T-helper 22 cell (primary cell): ENCODE measurements around the gene CALCB.
A peak's percentile ranks its signal among the peaks of the same experiment; 100 is the strongest.

Source experiments
- DNase-seq: peaks from one replicate; pipeline ENCODE4 v3.0.0-alpha.2; 2020; ENCODE audit warnings: low read depth

The CALCB gene

DNA sequence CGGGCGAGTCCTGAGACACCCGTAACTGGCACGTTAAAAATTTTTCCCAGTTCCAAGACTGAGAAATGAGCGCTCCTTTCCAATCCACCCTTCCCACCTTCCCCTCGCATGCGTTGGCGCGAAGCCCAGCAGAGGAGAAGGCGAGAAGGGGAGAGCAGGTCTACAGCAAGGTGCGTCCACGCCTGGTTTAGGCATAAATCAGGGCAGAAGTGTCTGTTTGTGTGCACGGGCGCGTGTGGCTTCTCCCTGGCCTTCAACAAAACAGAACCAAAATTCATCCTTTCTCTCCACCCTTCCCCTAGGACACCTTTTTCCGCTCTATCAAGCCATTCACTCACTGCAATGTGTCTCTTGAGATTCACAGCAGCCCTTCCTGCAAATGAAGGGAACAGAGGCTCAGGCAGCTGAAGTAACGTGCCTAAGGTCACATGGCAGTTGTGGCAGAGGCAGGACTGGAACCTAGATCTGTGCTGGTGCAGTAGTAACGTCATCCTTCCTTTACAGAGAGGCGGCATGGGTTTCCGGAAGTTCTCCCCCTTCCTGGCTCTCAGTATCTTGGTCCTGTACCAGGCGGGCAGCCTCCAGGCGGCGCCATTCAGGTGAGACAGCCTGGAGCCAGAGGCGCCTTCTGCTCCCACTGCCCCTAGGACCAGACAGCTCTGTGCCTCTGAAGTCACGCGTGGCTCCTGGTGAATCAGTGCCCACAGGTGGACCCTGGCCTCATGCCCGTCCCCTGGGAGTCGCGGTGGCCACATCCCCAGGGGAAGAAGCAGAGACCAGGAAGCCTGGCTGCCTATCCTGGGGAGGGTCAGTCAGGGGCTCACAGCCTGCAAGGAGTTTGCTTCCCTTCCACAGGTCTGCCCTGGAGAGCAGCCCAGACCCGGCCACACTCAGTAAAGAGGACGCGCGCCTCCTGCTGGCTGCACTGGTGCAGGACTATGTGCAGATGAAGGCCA, 1.1 kb downstream of the CALCB start:
- DNase-seq: peak; percentile 38

DNA sequence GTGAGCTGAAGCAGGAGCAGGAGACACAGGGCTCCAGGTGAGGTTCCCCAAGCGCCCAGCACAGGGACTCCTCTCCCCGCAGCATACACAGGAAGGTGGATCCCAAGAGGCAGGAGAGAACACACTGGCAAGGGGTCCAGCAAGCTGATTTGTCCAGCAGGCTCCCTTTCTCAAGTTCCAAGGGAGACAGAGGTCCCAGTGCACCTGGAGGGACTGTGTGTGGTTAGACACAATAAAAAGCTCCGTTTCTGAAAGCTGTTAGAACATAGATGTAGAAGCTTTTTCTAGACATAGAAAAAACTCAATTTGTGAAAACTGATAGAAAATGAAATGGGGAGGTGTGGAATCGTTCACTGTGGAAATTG, 1.8 kb downstream of the CALCB start:
- no peak for DNase-seq

DNA sequence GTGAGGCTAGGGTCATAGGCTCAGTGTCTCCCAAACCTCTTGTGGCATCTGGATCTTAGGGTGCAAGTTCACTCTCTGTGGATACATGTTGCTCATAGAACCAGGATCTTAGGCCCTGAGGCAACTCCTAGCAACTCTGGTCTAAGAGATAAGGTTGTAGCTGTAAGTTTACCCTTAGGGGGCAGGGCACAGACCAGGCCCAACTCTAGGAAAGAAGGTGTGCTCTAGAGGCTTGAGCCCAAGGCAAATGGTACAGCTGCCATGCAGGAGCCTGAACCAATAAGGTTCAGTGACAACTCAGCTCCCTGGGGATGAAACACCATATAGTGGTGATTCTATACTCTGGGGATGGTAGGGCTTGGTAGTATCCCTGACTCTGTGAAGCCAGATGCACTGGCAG, 17.8 kb downstream of the CALCB start:
- no peak for DNase-seq

GRCh38 chr11:15091625-15092024, 18.2 kb downstream of the CALCB start:
- DNase-seq: no peak

DNA sequence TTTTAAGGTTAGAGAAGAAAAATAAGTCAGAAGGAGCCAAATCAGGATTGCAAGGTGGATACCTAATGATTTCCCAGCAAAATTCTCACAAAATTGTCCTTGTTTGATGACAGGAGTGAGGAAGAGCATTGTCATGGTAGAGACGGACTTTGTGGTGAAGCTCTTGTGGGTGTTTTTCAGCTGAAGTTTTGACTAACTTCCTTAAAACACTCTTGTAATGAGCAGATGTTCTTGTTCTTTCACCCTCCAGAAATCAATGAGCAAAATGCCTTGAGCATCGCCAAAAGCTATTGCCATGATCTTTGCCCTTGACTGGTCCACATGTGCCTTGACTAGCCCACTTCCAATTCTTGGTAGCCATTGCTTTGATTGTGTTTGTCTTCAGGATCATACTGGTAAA, 20.0 kb downstream of the CALCB start:
- DNase-seq: no peak

GRCh38 chr11:15095736-15096228, 22.4 kb downstream of the CALCB start:
- DNase-seq: no peak

DNA sequence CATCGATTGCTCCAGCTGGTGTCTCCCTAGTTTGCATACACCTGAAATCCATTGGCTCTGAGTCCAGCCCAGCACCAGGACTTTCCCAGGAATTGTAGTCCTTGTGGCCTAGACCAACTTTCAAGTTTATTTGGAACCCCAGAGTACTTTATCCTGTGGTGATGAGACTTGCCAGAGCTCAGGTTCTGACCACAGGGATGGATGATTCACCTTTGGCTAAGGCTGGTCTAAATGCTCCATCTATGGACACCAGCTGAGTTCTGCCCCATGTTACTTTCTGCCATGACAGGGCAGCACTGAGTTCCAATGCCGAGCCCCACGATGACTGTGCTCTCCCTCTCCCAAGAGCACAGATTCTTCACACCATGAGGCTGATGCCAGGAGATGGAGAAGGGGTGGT, 24.0 kb downstream of the CALCB start:
- DNase-seq: no peak

DNA sequence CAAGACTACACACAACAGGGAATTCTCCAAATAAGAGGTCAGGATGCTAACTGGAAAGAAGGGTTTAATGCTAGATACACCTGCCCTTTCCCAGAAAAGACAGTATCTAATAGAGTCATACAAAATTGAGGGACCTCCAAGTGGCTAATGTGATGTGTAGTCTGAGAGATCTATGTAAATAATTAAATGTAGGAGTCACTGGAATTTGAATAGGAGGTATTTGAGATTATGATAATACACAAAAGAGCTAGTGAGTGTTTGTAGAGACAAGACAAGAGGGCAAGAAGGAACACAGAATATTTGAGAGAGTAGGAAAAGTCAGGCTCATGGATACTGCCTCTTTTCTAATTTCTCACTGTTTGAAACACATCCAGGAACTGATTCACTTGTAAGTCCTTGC, 25.9 kb downstream of the CALCB start:
- DNase-seq: no peak

GRCh38 chr11:15101072-15101709, 27.8 kb downstream of the CALCB start:
- DNase-seq: no peak

DNA sequence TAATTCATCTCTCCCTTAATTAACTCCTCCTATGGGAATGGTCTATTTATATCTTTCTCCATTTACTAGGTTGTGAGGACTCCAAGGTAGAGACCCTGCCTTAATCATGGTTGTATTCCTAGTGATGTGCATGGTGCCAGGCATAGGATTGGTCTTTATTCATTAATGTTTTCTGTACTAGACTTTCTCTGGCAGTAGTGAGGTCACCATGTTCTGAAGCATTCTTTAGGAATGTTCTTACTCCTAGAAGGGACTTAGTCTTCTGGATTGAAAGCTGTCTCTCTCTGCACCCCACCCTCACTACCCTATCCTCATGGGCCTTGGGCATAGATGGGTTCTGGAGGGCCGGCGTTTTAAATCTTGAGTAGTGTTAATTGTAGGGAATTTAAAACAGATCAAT, 30.8 kb downstream of the CALCB start:
- no peak for DNase-seq

GRCh38 chr11:15106201-15106965, 33.0 kb downstream of the CALCB start:
- DNase-seq: no peak

- DNase-seq: no peak
Observed at GRCh38 chr11:15107730-15108515, 34.5 kb downstream of the CALCB start.

- no peak for DNase-seq
Observed at GRCh38 chr11:15108592-15109130, 35.3 kb downstream of the CALCB start.

- no peak for DNase-seq
Observed at GRCh38 chr11:15109602-15110001, 36.2 kb downstream of the CALCB start.

- DNase-seq: no peak
Observed at GRCh38 chr11:15111215-15111614, 37.8 kb downstream of the CALCB start.

DNA sequence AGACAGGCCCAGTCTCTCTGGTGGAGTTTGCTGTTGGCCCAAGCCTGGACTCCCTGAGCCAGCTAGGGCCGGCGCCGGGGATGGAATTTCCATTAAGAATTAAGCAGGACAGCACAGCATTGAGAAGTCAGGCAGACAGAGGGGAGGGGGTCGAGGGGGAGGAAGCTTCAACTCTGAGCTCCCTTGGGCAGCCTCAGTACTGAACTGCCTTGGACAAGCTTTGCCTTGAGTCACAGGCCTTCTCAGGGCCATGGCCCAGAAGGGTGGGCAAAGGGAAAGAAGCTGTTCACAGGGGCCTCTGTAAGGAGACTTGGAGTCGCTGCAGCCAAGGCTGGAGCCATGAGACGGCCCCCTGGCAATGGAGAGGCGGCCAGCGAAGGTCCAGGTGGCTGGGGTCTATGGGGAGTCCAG, 38.7 kb downstream of the CALCB start:
- DNase-seq: no peak

GRCh38 chr11:15113381-15113780, 40.0 kb downstream of the CALCB start:
- DNase-seq: no peak

DNA sequence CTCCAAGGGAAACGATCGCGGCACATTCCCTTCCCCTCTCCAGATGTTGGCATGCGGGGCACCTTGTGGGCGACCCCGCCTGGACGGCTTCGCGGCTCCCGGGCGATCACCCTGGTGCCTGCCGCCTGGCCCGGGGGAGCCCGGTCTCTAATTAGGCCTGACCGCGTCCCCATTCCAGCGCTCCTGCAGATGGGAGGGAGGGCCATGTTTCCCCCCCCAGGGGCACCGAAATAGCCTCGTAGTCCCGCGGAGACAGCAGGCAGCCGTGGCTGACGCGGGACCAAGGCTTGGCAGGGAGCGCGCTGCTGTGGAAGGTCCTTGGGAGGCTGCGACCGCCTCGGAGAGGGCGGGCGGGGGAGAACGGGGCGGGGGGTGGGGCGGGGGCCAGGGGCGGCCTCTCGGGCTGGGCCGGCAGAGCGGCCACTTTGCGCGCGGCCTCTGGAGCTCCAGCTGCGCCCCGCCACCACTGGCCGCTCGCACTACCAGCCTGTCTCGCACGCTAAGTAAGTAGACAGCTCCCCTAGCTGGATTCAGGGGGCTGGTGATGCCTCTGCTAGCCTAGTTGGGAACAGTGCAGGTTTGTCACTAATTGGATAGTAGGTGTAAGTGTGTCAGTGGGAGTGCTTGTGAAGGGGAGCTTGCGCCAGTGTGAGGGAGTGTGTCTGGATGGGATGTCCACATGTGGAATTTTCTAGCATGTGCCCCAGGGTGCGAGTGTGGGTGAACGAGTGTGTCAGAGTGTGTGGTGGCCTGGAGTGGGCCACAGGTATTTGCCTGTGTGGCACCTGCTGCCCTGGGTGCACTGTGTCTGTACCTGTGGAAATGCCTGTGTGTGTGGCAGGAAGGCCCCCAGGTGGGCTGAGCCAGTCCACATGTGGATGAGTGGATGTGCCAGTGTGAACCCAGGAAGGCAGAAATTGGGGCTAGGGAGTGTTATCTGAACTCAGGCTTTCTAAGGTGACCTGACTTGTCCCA, 41.4 kb downstream of the CALCB start, which contains the start of gene INSC:
INSC (plus strand) TSS at position 423 of the 975 bp plus-strand sequence. CDS start 34,252 bp downstream, outside the sequence.
- no peak for DNase-seq

- no peak for DNase-seq
Observed at GRCh38 chr11:15115686-15116085, 42.3 kb downstream of the CALCB start.

- DNase-seq: no peak
Observed at GRCh38 chr11:15117751-15118150, 44.4 kb downstream of the CALCB start.
